ENCODE data around the gene ADGRG6.

The ADGRG6 gene

GRCh38 chr6:142332393-142333098 is 30.7 kb downstream of the ADGRG6 start:
- no peak overlapping the region for H2AFZ ChIP-seq (ENCODE audit: low read depth, low read length, severe bottlenecking)
- H3K4me3 ChIP-seq (ENCODE audit: insufficient read depth, low read length, poor library complexity, severe bottlenecking), result no peak overlapping the region
- no peak overlapping the region for H3K27ac ChIP-seq (ENCODE audit: low read depth, low read length)
- H3K9ac ChIP-seq (ENCODE audit: low read length), result no peak overlapping the region
- H3F3A ChIP-seq (ENCODE audit: insufficient read depth), result no peaks in the 10 kb centered on the region
- H3K4me2 ChIP-seq (ENCODE audit: low read depth, low read length, poor library complexity, severe bottlenecking), result no peak overlapping the region
- H3K27me3 ChIP-seq (ENCODE audit: low read length), result no peaks in the 10 kb centered on the region
- no peaks in the 10 kb centered on the region for H4K20me1 ChIP-seq (ENCODE audit: low read depth, low read length)
- H3K9me2 ChIP-seq (replicated peaks; ENCODE audit: insufficient read depth, low read length), result no peaks in the 10 kb centered on the region
- H3K36me3 ChIP-seq (ENCODE audit: low read length), result no peaks in the 10 kb centered on the region
- no peak for TF ChIP-seq CTCF (IDR thresholded peaks at IDR 0.05; ENCODE audit: insufficient read depth, low read length, poor library complexity, severe bottlenecking)
- no peak for TF ChIP-seq EZH2phosphoT487 (conservative IDR thresholded peaks at IDR 0.05; ENCODE audit: low read length)
- no peaks in the 10 kb centered on the region for H3K79me2 ChIP-seq (ENCODE audit: insufficient read depth, low read length)
- no peaks in the 10 kb centered on the region for H3K9me3 ChIP-seq (ENCODE audit: insufficient read depth, low read length)

GRCh38 chr6:142333431-142333830 is 31.6 kb downstream of the ADGRG6 start:
- no peaks in the 10 kb centered on the region for H3K9me2 ChIP-seq (replicated peaks; ENCODE audit: insufficient read depth, low read length)
- H3K4me2 ChIP-seq (ENCODE audit: low read depth, low read length, poor library complexity, severe bottlenecking), result no peak overlapping the region
- H3K4me3 ChIP-seq (ENCODE audit: insufficient read depth, low read length, poor library complexity, severe bottlenecking), result no peak overlapping the region
- no peak overlapping the region for H3K9ac ChIP-seq (ENCODE audit: low read length)
- TF ChIP-seq CTCF (IDR thresholded peaks at IDR 0.05; ENCODE audit: insufficient read depth, low read length, poor library complexity, severe bottlenecking) (no peak), EZH2phosphoT487 (conservative IDR thresholded peaks at IDR 0.05; ENCODE audit: low read length) (no peak)
- H2AFZ ChIP-seq (ENCODE audit: low read depth, low read length, severe bottlenecking), result no peak overlapping the region
- no peaks in the 10 kb centered on the region for H3K79me2 ChIP-seq (ENCODE audit: insufficient read depth, low read length)
- H3K27ac ChIP-seq (ENCODE audit: low read depth, low read length), result no peak overlapping the region
- H4K20me1 ChIP-seq (ENCODE audit: low read depth, low read length), result no peaks in the 10 kb centered on the region
- H3K36me3 ChIP-seq (ENCODE audit: low read length), result no peaks in the 10 kb centered on the region
- H3K9me3 ChIP-seq (ENCODE audit: insufficient read depth, low read length), result no peaks in the 10 kb centered on the region
- H3F3A ChIP-seq (ENCODE audit: insufficient read depth), result no peaks in the 10 kb centered on the region
- H3K27me3 ChIP-seq (ENCODE audit: low read length), result no peaks in the 10 kb centered on the region

GRCh38 chr6:142334294-142334693 is 32.5 kb downstream of the ADGRG6 start:
- no peaks in the 10 kb centered on the region for H4K20me1 ChIP-seq (ENCODE audit: low read depth, low read length)
- no peaks in the 10 kb centered on the region for H3K9me3 ChIP-seq (ENCODE audit: insufficient read depth, low read length)
- H3K4me2 ChIP-seq (ENCODE audit: low read depth, low read length, poor library complexity, severe bottlenecking), result no peak overlapping the region
- H3K27me3 ChIP-seq (ENCODE audit: low read length), result no peaks in the 10 kb centered on the region
- H3K9me2 ChIP-seq (replicated peaks; ENCODE audit: insufficient read depth, low read length), result no peaks in the 10 kb centered on the region
- H3K36me3 ChIP-seq (ENCODE audit: low read length), result no peaks in the 10 kb centered on the region
- no peak overlapping the region for H3K27ac ChIP-seq (ENCODE audit: low read depth, low read length)
- no peak overlapping the region for H3K4me3 ChIP-seq (ENCODE audit: insufficient read depth, low read length, poor library complexity, severe bottlenecking)
- H2AFZ ChIP-seq (ENCODE audit: low read depth, low read length, severe bottlenecking), result no peak overlapping the region
- H3K79me2 ChIP-seq (ENCODE audit: insufficient read depth, low read length), result no peaks in the 10 kb centered on the region
- H3K9ac ChIP-seq (ENCODE audit: low read length), result no peak overlapping the region
- no peaks in the 10 kb centered on the region for H3F3A ChIP-seq (ENCODE audit: insufficient read depth)
- no peak for TF ChIP-seq CTCF (IDR thresholded peaks at IDR 0.05; ENCODE audit: insufficient read depth, low read length, poor library complexity, severe bottlenecking)
- TF ChIP-seq EZH2phosphoT487 (conservative IDR thresholded peaks at IDR 0.05; ENCODE audit: low read length), result no peak
